HL-60 (cell line): ENCODE data around the gene RUNX3.

Source experiments
- CTCF ChIP-seq: IDR thresholded peaks from one replicate; pipeline ENCODE4 v1.5.1; 2011; ENCODE audit warnings: low read length, control low read depth, inconsistent platforms; ENCODE audit not compliant: insufficient read depth
- POLR2AphosphoS5 ChIP-seq: IDR thresholded peaks from 2 replicates; pipeline ENCODE4 v1.6.1; 2012; ENCODE audit warnings: low read depth
- REST ChIP-seq: IDR thresholded peaks from 2 replicates; pipeline ENCODE4 v1.6.1; 2012; ENCODE audit warnings: low read depth; ENCODE audit not compliant: insufficient replicate concordance

DNA sequence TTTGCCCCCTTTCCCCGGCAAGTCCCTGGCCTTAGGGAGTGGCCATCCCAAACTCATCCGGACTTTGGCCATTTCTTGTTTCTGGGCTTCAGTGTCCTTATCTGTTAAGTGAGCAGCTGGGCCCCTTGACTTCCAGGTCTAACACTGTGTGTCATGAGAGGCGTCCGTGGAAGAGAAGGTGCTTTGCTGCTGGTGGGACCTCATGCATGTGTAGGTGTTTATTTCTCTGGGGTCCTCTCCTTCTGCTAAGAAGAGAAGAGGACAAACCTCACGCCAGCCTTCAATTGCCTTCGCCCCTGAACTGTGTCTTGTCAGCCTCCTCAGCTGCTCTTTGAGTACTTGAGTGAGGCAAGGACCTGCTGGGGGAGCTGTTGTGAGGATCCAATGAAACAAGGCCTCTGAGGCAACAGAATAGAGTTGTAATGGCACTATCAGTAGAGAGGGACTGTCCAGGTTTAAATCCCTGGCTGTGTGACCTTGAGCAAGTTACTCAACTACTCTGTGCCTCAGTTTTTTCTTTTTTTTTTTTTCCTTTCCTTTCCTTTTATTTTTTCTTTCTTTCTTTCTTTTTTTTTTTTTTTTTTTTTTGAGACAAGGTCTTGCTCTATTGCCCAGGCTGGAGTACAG is 72.5 kb downstream of the RUNX3 start:
- TF ChIP-seq REST: no peak
- TF ChIP-seq POLR2AphosphoS5: no peak
- TF ChIP-seq CTCF: no peak
